ENCODE measurements around the gene PRKCA.
"Not testable (repeated sequence)": the region's sequence is repeated elsewhere in the genome, so short reads cannot be mapped to it uniquely, and the experiment has no call there.

The PRKCA gene

DNA sequence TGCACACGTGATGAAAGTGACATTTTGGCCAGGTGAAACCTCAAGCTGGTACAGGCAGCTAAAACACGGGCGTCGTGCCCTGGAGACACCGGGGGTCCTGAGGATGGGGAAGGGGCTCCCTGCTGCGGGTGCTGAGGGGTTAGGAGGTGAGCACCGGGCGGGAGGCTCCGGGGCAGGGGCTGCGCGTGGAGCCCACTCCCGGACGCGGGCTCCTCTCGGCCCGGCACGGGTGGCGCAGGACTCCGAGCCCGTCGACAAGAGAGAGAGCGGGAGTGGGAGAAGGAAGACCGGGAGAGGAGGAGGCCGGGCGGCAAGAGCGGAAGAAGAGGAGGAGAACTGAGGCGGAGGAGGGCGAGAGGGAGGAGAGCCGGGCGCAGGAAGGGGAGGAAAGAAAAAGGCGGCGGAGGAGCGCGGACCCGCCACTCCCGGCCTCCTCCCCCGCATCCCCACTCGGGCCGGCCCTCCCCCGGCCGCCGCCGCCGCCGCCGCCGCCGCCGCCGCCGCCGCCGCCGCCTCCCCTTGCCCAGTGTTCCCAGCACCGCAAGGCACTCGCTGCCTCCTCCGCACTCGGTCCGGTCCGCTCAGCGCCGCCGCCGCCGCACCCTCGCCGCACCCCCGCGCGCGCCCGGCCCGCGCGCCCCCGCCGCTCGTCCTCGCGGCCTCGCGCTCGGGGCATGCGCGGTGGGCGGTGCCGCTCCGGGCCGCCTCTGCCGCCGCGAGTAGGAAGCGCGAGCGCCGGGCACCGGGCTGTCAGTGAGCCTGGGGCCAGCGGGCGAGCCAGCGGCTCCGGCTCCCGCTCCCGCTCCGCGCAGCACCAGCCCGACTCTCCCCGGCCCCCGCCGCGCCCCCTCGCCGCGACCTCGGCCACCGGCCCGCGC, at the start of gene PRKCA:
PRKCA (plus strand) TSS at position 750 of the 878 bp plus-strand sequence.
- peak; percentile 82 for DNase-seq

DNA sequence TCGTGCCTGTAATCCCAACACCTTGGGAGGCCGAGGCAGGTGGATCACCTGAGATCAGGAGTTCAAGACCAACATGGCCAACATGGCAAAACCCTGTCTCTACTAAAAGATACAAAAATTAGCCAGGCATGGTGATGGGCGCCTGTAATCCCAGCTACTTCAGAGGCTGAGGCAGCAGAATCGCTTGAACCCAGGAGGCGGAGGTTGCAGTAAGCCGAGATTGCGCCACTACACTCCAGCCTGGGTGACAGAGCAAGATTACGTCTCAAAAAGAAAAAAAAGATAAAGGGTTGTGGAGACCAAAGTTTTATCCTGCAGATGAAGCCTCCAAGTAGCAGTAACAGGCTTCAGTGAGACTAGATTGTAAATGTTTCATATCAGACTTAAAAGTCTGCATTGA, 49.0 kb upstream of the PRKCA start:
- DNase-seq: not testable (repeated sequence)

DNA sequence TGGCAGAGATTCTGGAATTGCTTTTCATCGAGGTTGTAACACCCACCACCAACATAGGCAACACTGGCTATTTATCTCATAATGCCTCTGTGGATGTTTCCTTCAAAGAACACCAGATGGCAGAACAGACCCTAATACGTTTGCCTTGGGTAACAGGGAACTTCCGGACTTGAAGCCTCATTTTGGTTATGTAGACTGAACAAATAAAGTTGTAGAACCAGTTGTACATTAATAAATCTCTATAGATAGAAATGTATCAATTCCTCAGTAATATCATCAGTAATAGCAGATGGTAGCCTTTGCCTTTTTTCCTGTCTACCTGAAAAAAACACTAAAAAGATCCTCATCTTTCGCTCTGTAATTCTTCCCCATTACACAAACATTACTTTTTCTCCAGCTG, 47.3 kb upstream of the PRKCA start:
- peak; percentile 20 for DNase-seq

DNA sequence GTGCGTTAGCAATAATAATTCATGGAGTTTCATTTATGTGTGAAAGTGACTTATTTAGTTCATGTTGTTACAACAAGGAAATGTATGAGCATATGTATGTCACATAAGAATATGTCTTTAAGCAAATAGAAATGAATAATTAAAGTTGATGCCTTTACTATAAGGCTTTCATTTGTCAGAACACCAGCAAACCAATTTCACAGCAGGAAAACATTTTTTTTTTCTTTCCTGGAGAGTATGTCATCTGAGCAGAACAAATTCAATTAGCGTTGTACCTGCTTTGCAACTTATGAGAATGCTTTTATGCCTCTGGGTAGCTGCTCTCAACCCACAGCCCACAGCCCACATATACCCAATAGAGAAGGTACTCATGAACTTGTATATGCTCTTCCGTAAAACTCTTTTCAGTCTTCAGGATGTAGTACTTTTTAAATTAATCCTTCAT, 46.9 kb upstream of the PRKCA start:
- DNase-seq: peak; percentile 13

DNA sequence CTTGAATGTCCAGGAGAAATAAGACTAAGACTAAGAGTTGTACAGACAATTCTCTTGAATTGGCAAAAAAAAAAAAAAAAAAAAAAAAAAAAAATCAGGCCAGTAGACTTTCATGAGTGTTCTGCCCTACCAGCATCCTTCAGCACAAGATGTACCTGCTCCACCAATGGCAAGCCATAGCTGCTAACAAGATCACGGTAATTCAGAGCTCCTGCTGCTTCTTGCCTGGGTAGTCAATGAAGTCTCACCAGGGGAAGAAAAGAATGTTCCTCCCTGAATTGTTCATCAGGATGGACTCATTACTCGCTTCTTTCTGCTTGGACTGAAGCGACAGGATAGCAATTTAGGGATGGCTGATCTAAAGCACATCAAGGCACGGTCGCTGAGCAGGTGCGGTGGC, 42.1 kb upstream of the PRKCA start:
- no peak for DNase-seq

DNA sequence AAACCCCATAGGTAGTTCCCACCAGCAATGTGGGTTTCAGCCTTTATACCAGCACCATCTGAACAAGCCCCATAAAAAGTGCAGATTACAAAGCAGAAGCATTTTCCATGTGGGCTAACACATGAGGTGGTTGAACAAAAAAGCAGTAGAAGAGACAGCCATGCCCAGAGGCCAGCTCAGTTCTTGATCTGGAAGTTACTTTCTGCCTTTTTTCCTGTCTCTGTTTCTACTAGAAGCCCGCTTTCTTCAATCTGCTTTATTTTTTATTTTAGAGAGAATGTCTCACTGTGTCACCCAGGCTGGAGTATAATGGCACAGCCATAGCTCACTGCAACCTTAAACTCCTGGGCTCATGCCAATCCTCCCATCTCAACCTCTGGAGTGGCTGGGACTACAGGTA, 41.7 kb upstream of the PRKCA start:
- DNase-seq: no peak

DNA sequence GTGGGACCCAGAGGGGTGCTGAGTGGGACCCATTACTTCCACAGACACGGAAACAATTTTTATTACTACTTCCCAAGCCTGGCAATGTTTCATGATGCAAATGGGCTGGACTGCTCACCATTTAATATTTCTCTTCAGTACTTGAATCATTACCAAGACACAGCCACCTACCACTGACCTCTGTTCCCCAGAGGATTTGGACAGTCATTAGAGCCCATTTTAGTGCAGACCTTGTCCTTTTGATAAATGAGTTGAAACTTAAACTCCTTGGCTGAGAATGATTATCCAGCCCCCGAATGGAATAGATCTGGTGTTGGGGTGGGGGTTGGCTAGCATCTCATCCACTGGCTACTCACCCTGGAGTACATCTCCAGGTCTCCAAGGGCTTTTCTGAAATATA, 39.6 kb upstream of the PRKCA start:
- DNase-seq: no peak

DNA sequence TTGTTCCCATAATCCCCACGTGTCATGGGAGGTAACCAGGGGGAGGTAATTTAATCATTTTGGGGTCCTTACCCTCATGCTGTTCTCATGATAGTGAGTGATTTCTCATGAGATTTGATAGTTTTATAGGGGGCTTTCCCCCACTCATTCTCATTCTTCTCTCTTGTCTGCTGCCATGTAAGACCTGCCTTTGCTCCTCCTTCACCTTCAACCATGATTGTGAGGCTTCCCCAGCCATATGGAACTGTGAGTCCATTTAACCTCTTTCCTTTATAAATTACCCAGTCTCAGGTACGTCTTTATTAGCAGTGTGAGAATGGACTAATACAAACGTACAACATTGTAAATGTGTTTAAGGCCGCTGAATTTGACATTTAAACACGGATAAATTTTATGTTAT, 37.7 kb upstream of the PRKCA start:
- DNase-seq: no peak

DNA sequence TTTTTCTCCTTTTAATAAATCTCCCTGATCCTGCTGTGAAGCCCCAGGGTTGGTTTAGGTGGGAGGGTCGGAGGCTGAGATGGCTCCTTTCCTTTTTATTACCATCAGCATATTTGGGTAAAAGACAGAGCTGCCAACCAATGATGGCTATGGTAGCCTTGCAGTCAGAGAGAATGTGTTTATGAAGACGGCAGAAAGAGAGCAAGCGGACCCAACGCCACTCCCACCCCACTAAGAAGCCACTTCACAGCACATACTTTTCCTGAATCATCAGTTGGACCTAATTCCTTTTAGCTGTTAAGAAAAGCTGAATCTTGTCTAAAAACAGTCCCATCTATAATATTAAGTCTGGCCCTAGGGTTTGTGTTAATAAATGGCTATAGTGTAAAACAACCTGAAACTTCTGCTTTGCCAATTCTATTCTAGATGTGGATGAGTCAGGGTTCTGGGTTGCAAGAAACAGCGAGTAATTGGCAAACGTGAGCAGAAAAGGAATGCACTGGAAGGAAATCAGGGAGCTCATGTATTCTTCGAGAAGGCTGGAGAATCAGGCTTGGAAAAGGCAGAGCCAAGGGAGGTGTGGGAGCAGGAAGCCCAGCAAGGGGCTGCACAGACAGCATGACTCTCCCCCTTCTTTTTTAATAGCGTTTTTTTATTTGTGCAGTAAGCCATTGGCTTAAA, 34.0 kb upstream of the PRKCA start:
- no peak for DNase-seq

DNA sequence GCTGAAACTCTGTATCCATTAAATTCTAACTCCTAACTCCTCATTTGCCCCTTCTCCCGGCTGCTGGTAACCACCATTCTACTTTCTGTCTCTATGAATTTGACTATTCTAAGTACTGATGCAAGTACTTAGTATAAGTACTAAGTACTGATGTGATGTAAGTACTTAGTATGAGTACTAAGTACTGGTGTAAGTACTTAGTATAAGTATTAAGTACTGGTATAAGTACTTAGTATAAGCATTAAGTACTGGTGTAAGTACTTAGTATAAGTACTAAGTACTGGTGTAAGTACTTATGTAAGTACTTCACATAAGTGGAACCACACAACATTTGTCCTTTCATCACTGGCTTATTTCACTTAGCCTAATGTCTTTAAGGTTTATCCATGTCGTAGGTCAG, 32.3 kb upstream of the PRKCA start:
- no peak for DNase-seq

DNA sequence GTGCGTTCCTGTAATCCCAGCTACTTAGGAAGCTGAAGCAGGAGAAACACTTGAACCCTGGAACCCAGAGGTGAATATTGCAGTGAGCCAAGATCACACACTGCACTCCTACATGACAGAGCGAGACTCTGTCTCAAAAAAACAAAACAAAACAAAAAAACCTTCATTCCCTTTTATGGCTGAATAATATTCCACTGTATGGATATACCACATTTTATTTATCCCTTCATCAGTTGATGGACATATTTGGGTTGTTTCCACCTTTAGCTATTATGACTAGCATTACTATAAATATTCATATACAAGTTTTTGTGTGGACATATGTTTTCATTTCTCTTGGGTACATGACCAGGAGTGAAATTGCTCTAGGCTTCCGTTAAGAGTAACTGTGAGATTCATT, 30.9 kb upstream of the PRKCA start:
- no peak for DNase-seq

DNA sequence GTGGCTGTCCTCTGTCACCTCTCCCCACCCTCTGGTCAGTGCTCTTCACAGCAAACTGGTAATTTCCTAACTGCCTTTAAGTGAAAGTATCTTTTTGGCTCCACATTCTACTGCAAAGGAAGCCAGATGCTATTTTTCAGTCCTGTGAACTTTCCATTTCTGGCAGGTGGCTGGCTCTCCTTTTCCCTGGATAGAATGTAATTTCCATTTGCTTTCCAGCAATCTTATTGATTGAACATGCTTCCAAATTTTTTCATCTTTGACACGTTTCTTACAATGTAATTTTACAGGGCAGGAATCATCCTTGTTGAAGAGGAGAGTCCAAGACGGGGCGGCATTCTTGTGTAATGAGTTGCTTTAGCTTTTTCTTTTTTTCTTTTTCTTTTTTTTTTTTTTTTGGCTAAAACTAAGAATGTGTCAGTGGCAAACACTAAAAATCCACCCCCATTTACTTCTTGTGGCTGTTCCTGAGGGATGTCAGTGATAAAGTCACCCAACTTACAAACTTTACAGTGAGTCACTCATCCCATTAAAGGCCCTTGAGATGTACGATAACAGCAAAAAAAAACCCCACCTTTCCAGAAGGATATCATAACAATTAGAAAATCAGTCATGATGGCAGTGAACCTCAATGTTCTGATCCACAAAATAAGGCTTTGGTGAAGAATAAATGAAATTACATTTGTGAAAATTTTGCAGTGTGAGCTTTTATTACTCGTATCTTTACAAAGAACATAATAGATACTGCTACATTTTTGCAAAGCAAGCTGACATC, 29.4 kb upstream of the PRKCA start:
- DNase-seq: no peak

DNA sequence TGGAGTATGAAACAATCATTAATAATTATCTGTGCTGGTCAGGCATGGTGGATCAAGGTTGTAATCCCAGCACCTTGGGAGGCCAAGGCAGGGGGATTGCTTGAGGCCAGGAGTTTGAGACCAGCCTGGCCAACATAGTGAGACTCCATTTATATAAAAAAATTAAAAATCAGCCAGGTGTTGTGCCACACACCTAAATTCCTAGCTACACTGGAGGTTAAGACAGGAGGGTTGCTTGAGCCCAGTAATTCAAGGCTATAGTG, 28.9 kb upstream of the PRKCA start:
- DNase-seq: no peak

DNA sequence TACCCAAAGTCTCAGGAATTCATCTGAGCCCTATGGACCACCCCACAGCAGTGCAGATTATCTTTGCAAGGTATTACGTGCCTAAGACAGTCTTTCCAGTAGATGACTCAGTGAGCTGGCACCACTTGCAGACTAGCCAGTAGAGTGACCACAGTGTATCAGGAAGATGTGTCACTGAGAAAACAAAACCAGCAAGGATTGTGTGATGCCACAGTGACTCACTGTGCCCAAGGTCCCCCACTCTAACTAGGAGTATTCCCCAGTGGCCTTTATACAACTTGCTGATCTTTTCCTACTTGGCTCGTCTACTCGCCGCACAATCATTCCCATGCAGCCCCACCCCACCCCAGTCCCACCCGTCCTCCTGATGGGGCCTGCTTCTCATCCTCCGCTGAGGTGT, 26.8 kb upstream of the PRKCA start:
- peak; percentile 41 for DNase-seq

DNA sequence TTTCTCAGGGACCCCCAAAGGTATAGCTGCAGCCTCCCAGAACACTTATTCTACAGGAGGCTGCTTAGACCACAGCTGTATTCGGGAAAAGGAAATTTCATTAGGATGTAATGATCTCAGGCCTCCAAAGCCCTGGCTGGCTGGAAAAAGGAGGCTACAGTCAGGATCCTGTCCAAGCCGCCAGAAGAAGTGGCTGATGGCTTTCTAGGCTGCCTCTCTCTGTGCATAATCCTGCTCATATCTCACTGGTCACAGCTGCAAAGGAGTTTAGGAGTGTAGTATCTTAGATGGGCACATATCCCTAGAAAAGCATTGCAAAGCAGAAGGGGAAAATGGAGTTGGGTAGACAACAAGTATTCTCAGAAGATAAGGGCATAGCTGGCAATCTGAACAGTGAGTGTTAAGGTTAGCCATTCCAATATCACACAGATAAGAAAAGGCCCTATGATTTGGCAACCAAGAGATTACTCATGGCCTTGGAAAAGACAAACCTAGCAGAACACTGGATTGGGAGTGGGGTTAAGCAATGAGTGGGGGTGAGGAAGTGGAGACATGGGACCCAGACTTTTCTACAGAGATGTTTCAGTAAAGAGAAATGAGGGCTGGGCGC, 26.0 kb upstream of the PRKCA start:
- DNase-seq: no peak

DNA sequence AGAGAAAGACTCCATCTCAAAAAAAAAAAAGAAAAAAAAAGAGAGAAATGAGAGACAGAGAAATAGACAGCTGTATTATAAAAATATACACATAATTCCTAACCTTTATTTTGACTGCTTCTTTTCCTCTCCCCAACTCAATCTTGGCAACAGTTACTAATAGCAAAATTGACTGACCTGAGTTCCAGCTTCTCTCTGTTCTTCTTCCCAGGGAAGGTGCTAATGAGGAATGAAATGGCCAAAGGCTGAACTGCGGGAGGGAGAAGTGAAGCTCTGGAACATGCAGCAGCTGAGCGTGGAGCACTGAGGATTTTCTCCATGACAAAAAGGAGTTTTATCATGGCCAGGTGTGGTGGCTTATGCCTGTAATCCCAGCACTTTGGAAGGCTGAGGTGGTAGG, 25.2 kb upstream of the PRKCA start:
- no peak for DNase-seq

DNA sequence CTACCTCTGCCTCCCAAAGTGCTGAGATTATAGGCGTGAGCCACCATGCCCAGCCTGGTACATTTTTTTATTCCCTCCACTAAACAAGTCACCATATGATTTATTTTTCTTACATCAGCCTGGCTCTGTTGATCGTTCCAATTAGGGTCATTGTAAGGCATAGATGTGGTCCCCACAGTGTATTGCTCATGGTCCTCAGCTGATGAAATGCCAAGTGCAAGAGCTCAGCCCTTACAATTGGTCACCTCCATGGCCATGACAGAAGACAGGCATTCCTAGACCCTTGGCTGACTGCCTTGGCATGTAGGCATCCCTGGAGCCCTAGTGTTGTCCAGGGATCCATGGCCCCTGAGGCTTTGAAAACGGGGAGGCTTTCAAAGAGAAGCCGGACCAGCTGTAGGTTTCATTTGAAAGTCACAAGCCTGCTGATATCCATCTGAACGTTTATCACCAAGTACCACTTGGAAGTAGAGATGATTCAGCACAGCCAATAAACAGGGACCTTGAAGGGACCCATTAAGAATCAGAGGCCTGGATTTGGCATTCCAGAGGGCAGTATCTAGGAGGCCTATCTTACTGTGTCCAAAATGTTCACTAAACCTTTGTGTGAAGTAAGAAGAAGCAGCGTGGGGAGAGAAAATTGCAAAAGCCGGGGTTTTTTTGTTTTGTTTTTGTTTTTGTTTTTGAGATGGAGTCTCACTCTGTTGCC, 20.6 kb upstream of the PRKCA start:
- no peak for DNase-seq

DNA sequence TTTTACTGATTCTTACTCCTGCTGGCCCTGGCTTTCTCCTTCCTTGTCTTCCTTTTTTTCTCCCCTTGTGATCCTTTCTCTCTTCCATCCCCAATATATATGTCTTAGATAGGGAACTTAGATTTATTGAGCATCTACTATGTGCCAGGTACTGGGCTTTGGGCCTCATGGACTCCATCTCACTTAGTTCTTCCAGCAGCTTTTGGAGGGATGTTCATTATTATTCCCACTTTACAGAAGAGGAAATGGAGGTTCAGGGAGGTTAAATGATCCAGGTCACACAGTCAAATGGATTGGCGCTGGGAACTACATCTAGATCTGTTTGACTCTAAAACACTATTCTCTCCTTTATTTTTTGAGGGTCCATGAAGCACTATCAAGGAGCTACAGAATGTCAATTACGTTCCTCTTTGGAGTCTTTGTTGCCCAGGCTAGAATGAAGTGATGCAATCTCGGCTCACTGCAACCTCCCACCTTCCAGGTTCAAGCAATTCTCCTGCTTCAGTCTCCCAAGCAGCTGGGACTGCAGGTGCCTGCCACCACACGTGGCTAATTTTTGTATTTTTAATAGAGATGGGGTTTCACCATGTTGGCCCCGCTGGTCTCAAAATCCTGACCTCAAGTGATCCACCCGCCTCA, 19.0 kb upstream of the PRKCA start:
- DNase-seq: no peak

DNA sequence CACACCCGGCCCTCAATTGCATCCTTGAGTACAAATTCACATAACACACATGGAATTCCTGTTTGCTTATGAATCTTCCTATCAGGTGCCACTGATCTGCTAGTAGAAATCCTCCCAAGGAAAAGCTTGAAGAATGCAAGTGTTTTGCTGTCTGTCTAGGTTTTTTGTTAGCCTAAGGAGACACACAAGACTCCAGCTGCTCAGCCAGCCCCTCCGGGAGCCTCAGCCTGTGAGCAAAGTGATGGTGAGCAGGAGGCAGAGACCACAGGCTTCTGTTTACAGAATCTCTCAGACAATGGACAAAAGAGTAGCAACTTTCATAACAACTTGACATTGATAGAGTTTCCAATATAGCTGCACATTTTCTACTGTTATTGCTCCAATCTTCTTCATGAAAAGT, 18.4 kb upstream of the PRKCA start:
- DNase-seq: no peak

DNA sequence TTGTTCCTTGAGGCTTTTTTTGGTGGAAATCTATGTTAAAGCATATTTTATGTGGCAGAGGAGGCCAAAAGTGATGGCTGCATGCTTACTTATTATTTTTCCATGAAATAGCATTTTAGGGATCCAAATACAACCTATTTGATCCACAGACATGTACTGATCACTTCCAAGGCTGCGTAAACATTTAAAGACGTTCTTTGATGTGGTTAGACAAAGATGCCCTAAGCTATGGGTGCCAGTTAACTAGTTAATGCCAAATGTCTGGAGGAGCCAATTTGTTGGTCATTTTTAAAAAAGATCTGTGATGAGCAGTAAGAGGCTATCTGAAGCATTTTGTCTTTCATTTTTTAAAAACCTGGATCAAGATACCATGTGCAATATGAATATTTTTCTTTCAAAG, 17.3 kb upstream of the PRKCA start:
- no peak for DNase-seq

DNA sequence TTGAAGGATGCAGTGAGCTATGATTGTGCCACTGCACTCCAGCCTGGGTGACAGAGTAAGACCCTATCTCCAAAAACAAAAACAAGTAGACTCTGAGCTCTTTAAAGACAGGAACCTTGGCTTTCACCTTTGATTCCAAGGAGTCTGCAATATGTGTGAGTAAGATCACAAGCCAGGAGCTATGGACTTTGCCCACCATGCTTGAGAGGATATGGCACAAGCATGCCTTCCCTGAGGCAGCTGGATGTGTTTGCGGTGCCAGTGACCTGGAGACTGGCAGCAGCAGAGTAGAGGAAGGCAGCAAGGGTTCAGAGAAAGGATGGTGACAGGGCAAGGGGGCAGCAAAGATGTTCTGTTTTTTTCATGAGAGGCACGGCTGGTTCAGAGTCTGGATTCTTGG, 14.5 kb upstream of the PRKCA start:
- DNase-seq: no peak

DNA sequence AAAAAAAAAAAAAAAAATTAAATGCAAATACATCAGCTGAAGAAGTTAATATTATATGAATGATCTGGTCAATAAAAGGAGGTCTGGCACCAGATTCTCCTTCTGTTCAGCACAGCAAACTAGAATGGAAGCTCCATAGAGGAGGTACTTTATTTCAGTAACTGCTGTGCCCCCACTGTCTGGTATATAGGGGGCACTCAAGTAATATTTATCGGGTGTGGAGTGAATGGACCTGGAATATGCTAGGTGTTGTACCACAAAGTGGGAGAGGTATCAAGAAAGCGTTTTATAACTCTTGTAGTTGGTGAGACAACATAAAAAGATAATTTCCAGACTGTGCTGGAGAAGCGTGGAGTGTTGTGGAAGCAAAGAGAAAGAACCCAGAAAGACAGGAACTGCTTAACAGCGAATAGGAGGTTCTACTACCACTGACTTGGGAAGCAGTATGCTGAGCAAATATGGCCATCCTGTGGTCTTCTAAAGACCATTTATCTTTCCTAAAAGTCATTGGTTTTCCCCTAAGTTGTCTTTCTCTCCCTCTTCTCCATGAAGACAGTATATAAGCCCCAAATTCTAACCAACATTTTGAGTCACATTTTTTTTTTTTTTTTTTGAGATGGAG, 12.2 kb upstream of the PRKCA start:
- DNase-seq: no peak

Data from stimulated activated CD4-positive, alpha-beta T cell treated with anti-CD3 and anti-CD28 coated beads, Interleukin-15, amount 100 ng/mL, for 24 hours (primary cell).